Activated T-helper 1 cell treated with anti-CD3 and anti-CD28 coated beads, Interleukin-12 subunit alpha, Interleukin-12 subunit beta, Interleukin-2, Interleukin-4 antibody, amounts not matched to agents 30 ng/mL and 10 ng/mL and 1 ng/mL, durations not matched to agents 14 hours and 24 hours and 36 hours (primary cell): ENCODE measurements around the gene MRPL43. TPM values are rescaled to one million over a fixed set of nuclear protein-coding genes. Genes with fewer than 3 reads are reported as not detected.

Experiments used
- DNase-seq: peaks from one replicate; pipeline ENCODE4 v3.0.0; 2021; ENCODE audit warnings: low spot score
- H3K27ac Mint-ChIP-seq: one replicate; pipeline ENCODE4 v1.8.0; 2021; ENCODE audit warnings: mild to moderate bottlenecking, mixed read lengths
- H3K27me3 Mint-ChIP-seq: one replicate; pipeline ENCODE4 v1.8.0; 2022; ENCODE audit warnings: mild to moderate bottlenecking, moderate library complexity, mixed read lengths; ENCODE audit not compliant: insufficient read depth
- H3K36me3 Mint-ChIP-seq: one replicate; pipeline ENCODE4 v1.8.0; 2021; ENCODE audit warnings: low read depth, mixed read lengths
- H3K4me1 Mint-ChIP-seq: one replicate; pipeline ENCODE4 v1.8.0; 2021; ENCODE audit warnings: low read depth, mixed read lengths
- H3K4me3 Mint-ChIP-seq: one replicate; pipeline ENCODE4 v1.8.0; 2021; ENCODE audit warnings: mild to moderate bottlenecking, moderate library complexity, mixed read lengths
- H3K9me3 Mint-ChIP-seq: one replicate; pipeline ENCODE4 v1.8.0; 2021; ENCODE audit warnings: mixed read lengths
- intact Hi-C: fragments of 100-400 bp; cut with micrococcal nuclease; formaldehyde crosslinking; loops from one replicate; pipeline ENCODE4 v1.15.1; 2024
- total RNA-seq: library from RNA; stranded (reverse); gene quantifications from 2 replicates; pipeline ENCODE4 v1.2.3, GENCODE V29; 2022

Gene MRPL43
- total RNA-seq, 1 donor from 2014 or later: 61.5 TPM

GRCh38 chr10:101006593-101007098 lies 19.3 kb upstream of the MRPL43 start:
- no peak overlapping the region for H3K4me3 Mint-ChIP-seq
- H3K36me3 Mint-ChIP-seq: peaks cover 2% of the 10 kb centered on the region
- no peaks in the 10 kb centered on the region for H3K9me3 Mint-ChIP-seq
- no peaks in the 10 kb centered on the region for H3K4me1 Mint-ChIP-seq
- intact Hi-C loops: no loop called here
- no peaks in the 10 kb centered on the region for H3K27me3 Mint-ChIP-seq
- H3K27ac Mint-ChIP-seq: no peak overlapping the region
- DNase-seq: no peak

- no peak overlapping the region for H3K27ac Mint-ChIP-seq
- peaks cover 2% of the 10 kb centered on the region for H3K27me3 Mint-ChIP-seq
- no peak for DNase-seq
- H3K36me3 Mint-ChIP-seq: peaks cover 4% of the 10 kb centered on the region
- H3K9me3 Mint-ChIP-seq: no peaks in the 10 kb centered on the region
- H3K4me3 Mint-ChIP-seq: no peak overlapping the region
- peaks cover 3% of the 10 kb centered on the region for H3K4me1 Mint-ChIP-seq
- intact Hi-C loops: no loop called here
These were observed 18.7 kb upstream of the MRPL43 start for GRCh38 chr10:101005869-101006567.

GRCh38 chr10:101005361-101005760 lies 18.1 kb upstream of the MRPL43 start:
- Mint-ChIP-seq H3K27ac (no peak overlapping the region), H3K9me3 (no peaks in the 10 kb centered on the region), H3K27me3 (peaks cover 2% of the 10 kb centered on the region), H3K4me3 (no peak overlapping the region), H3K4me1 (peaks cover 6% of the 10 kb centered on the region), H3K36me3 (peaks cover 5% of the 10 kb centered on the region)
- intact Hi-C loops: no loop called here
- DNase-seq: no peak

- Mint-ChIP-seq H3K36me3 (peaks cover 5% of the 10 kb centered on the region), H3K9me3 (no peaks in the 10 kb centered on the region), H3K27me3 (peaks cover 2% of the 10 kb centered on the region), H3K4me1 (peaks cover 8% of the 10 kb centered on the region), H3K27ac (no peak overlapping the region), H3K4me3 (no peak overlapping the region)
- no peak for DNase-seq
- intact Hi-C loops: no loop called here
These were observed 16.4 kb upstream of the MRPL43 start for GRCh38 chr10:101003639-101004206.

GRCh38 chr10:101002456-101002855 lies 15.2 kb upstream of the MRPL43 start:
- H3K9me3 Mint-ChIP-seq: no peaks in the 10 kb centered on the region
- H3K27me3 Mint-ChIP-seq: peaks cover 4% of the 10 kb centered on the region
- DNase-seq: no peak
- no peak overlapping the region for H3K4me3 Mint-ChIP-seq
- H3K27ac Mint-ChIP-seq: no peak overlapping the region
- intact Hi-C loops: no loop called here
- peaks cover 17% of the 10 kb centered on the region for H3K4me1 Mint-ChIP-seq
- H3K36me3 Mint-ChIP-seq: peaks cover 7% of the 10 kb centered on the region

DNA sequence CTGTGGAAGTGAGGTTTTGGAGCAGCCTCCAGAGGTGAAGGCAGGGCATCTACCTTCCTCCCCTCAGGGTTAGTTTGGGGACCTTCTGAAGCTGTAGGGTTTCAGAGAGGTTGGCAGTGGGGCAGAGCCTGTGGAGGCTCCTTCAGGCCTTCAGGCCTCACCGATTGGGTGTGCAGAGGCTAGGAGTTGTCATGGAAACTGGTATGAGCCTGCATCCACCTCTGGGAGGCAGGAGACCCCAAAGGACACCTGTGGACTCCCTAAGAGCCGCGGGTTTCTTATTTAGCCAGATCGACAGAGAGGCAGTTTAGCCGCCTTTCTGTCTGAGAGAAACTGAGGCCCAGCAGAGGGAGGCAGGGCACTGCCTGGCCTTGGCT lies 14.3 kb upstream of the MRPL43 start:
- peaks cover 7% of the 10 kb centered on the region for H3K36me3 Mint-ChIP-seq
- no peaks in the 10 kb centered on the region for H3K9me3 Mint-ChIP-seq
- H3K4me1 Mint-ChIP-seq: peaks cover 18% of the 10 kb centered on the region
- no peak overlapping the region for H3K4me3 Mint-ChIP-seq
- DNase-seq: no peak
- intact Hi-C loops: no loop called here
- no peak overlapping the region for H3K27ac Mint-ChIP-seq
- peaks cover 4% of the 10 kb centered on the region for H3K27me3 Mint-ChIP-seq

- Mint-ChIP-seq H3K27me3 (peaks cover 4% of the 10 kb centered on the region), H3K4me1 (peaks cover 23% of the 10 kb centered on the region), H3K27ac (peak overlapping the region; percentile 8), H3K4me3 (peak overlapping the region; percentile 76), H3K36me3 (peaks cover 6% of the 10 kb centered on the region), H3K9me3 (no peaks in the 10 kb centered on the region)
- intact Hi-C loops: no loop called here
- DNase-seq: no peak
These were observed 13.8 kb upstream of the MRPL43 start for GRCh38 chr10:101000915-101001658.

GRCh38 chr10:101000127-101000914 lies 13.0 kb upstream of the MRPL43 start:
- intact Hi-C loops: no loop called here
- no peak for DNase-seq
- H3K27me3 Mint-ChIP-seq: peaks cover 4% of the 10 kb centered on the region
- peak overlapping the region; percentile 76 for H3K4me3 Mint-ChIP-seq
- H3K4me1 Mint-ChIP-seq: peaks cover 23% of the 10 kb centered on the region
- peak overlapping the region; percentile 63 for H3K27ac Mint-ChIP-seq
- H3K36me3 Mint-ChIP-seq: peaks cover 6% of the 10 kb centered on the region
- H3K9me3 Mint-ChIP-seq: no peaks in the 10 kb centered on the region

DNA sequence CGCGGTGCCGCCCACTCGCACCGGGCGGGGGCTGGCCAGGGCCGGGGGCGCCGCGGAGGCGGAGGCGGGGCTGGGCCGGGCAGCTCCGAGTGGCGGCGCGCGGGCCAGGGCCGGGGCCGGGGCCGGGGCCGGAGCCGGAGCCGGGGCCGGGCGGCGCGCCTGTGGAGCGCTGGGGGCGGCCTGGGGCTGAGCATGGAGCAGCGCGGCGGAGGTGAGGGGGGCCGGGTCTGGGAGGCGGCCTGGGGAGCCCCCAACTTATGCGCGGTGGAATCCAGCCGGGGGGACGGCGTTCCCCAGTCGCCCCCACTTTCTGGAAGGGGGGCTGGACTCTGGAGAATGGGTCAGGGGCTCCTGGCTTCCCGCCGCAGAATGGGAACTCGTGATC lies 12.4 kb upstream of the MRPL43 start, which contains the start of gene LZTS2:
Gene LZTS2, plus strand, starts transcription at position 67 of the 385 bp plus-strand sequence. CDS start 2,731 bp downstream, outside the sequence.
- H3K9me3 Mint-ChIP-seq: no peaks in the 10 kb centered on the region
- intact Hi-C loops: loop anchor here (1.0 to 5.0 kb wide), 2 partner anchors 87 to 783 kb away; partner anchors contain the start of genes NPM3 and SLF2
- H3K27me3 Mint-ChIP-seq: peaks cover 4% of the 10 kb centered on the region
- H3K4me3 Mint-ChIP-seq: peak within 1 kb of the TSS; percentile 88
- peaks cover 24% of the 10 kb centered on the region for H3K4me1 Mint-ChIP-seq
- peak within 1 kb of the TSS; percentile 93 for H3K27ac Mint-ChIP-seq
- H3K36me3 Mint-ChIP-seq: peaks cover 7% of the 10 kb centered on the region
- DNase-seq: no peak

- Mint-ChIP-seq H3K27me3 (peaks cover 4% of the 10 kb centered on the region), H3K4me3 (peak overlapping the region; percentile 88), H3K4me1 (peaks cover 29% of the 10 kb centered on the region), H3K9me3 (no peaks in the 10 kb centered on the region), H3K36me3 (peaks cover 13% of the 10 kb centered on the region), H3K27ac (peak overlapping the region; percentile 93)
- intact Hi-C loops: loop anchor here (1.0 to 5.0 kb wide), 4 partner anchors 14 to 783 kb away; partner anchors contain the start of genes NPM3, PDZD7, SFXN3 and SLF2
- peak; percentile 77 for DNase-seq
These were observed 11.9 kb upstream of the MRPL43 start for GRCh38 chr10:100998991-100999741.

DNA sequence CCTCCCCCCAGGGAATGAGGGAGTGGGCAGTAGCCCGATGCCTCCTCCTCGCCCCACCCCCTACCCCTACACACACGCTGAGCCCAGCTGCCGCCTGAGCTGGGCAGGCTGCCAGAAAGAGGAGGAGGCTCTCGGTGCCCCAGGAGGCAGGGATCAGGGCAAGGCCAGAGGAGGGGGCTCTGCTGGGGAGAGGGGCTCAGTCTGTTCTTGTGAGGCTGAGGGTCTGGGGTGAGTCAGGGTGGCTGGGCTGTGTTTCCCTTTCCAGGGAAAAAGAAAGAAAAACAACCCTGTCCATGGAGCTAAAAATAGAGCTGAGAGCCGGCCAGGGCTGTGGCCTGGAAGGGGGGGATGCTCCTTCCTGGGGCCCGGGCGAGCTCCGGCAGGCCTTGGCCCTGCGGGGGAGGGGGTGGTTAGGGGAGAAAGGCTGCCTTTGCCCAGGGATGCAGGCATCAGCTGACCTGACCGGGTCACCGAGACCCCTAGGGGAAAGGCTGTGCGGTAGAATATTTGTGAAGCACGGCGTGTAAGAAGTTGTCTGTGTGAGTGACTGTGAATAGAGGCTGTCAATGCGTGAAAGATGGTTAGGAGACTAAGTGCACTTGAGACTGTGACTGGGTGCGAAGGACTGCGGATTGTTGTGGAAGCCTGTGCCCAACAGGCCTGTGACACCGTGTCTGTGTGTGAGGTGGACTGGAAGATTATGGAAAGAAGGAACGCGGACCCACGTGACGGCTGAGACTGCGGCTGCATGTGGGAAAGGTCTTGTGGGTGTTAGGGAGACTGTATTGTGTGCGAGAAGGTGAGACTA lies 11.1 kb upstream of the MRPL43 start:
- peak; percentile 37 for DNase-seq
- peaks cover 29% of the 10 kb centered on the region for H3K4me1 Mint-ChIP-seq
- H3K4me3 Mint-ChIP-seq: peak overlapping the region; percentile 88
- no peaks in the 10 kb centered on the region for H3K9me3 Mint-ChIP-seq
- H3K36me3 Mint-ChIP-seq: peaks cover 18% of the 10 kb centered on the region
- H3K27me3 Mint-ChIP-seq: peaks cover 4% of the 10 kb centered on the region
- H3K27ac Mint-ChIP-seq: peak overlapping the region; percentile 93
- intact Hi-C loops: loop anchor here (1.0 to 5.0 kb wide), 3 partner anchors 15 to 784 kb away; partner anchors contain the start of genes NPM3, PDZD7 and SFXN3
